Mammary epithelial cell (primary cell): ENCODE results near the gene CAT.

Experiments used
- EZH2 ChIP-seq: IDR thresholded peaks from 2 replicates; pipeline ENCODE4 v1.6.1; 2012; ENCODE audit warnings: low read length, inconsistent platforms, borderline replicate concordance
- TF ChIP-seq, protein P1 (sequence below), 2 donors: IDR thresholded peaks in 1 of 2; conservative IDR thresholded peaks in 1 of 2; 2 replicates each; pipeline ENCODE4 v1.5.1; 2011 to 2012; ENCODE audit warnings: inconsistent platforms in 2 of 2, low read length in 2 of 2, mild to moderate bottlenecking in 2 of 2, control low read depth in 1 of 2, low read depth in 1 of 2; ENCODE audit not compliant: insufficient read depth in 1 of 2; ENCODE audit errors: extremely low read depth in 1 of 2

- TF ChIP-seq, protein P1, sequence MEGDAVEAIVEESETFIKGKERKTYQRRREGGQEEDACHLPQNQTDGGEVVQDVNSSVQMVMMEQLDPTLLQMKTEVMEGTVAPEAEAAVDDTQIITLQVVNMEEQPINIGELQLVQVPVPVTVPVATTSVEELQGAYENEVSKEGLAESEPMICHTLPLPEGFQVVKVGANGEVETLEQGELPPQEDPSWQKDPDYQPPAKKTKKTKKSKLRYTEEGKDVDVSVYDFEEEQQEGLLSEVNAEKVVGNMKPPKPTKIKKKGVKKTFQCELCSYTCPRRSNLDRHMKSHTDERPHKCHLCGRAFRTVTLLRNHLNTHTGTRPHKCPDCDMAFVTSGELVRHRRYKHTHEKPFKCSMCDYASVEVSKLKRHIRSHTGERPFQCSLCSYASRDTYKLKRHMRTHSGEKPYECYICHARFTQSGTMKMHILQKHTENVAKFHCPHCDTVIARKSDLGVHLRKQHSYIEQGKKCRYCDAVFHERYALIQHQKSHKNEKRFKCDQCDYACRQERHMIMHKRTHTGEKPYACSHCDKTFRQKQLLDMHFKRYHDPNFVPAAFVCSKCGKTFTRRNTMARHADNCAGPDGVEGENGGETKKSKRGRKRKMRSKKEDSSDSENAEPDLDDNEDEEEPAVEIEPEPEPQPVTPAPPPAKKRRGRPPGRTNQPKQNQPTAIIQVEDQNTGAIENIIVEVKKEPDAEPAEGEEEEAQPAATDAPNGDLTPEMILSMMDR (conservative IDR thresholded peaks at IDR 0.05 in 1 of 2, IDR thresholded peaks at IDR 0.05 in 1 of 2; ENCODE audit: extremely low read depth in 1 of 2, insufficient read depth in 1 of 2, low read depth in 1 of 2, low read length in 2 of 2) = no peak
- TF ChIP-seq EZH2 = no peak
Measured at GRCh38 chr11:34499719-34500500, 61.2 kb downstream of the CAT start.
